ENCODE measurements around the gene RPTOR.

The RPTOR gene

GRCh38 chr17:80668375-80669148 is 123.9 kb downstream of the RPTOR start:
- DNase-seq (ENCODE audit: low spot score) = no peak

- DNase-seq (ENCODE audit: low spot score) = no peak
Observed at GRCh38 chr17:80671039-80671824, 126.6 kb downstream of the RPTOR start.

- DNase-seq (ENCODE audit: low spot score) = no peak
Observed at GRCh38 chr17:80671825-80672110, 127.1 kb downstream of the RPTOR start.

GRCh38 chr17:80673152-80673920 is 128.7 kb downstream of the RPTOR start:
- DNase-seq (ENCODE audit: low spot score) = no peak

GRCh38 chr17:80675438-80676095 is 130.9 kb downstream of the RPTOR start:
- DNase-seq (ENCODE audit: low spot score) = no peak

GRCh38 chr17:80676096-80676466 is 131.4 kb downstream of the RPTOR start:
- no peak for DNase-seq (ENCODE audit: low spot score)

- DNase-seq (ENCODE audit: low spot score) = no peak
Observed at GRCh38 chr17:80676564-80676963, 131.9 kb downstream of the RPTOR start.

GRCh38 chr17:80677214-80677756 is 132.6 kb downstream of the RPTOR start:
- DNase-seq (ENCODE audit: low spot score) = no peak

GRCh38 chr17:80679816-80680215 is 135.2 kb downstream of the RPTOR start:
- DNase-seq (ENCODE audit: low spot score) = no peak

- DNase-seq (ENCODE audit: low spot score) = no peak
Observed at GRCh38 chr17:80681215-80681614, 136.6 kb downstream of the RPTOR start.

- DNase-seq (ENCODE audit: low spot score) = no peak
Observed at GRCh38 chr17:80682372-80682771, 137.7 kb downstream of the RPTOR start.

GRCh38 chr17:80683625-80684104 is 139.0 kb downstream of the RPTOR start:
- DNase-seq (ENCODE audit: low spot score) = no peak

GRCh38 chr17:80687839-80688238 is 143.2 kb downstream of the RPTOR start:
- DNase-seq (ENCODE audit: low spot score) = no peak

GRCh38 chr17:80689129-80689619 is 144.5 kb downstream of the RPTOR start:
- DNase-seq (ENCODE audit: low spot score) = no peak

- DNase-seq (ENCODE audit: low spot score) = no peak
Observed at GRCh38 chr17:80691784-80692183, 147.1 kb downstream of the RPTOR start.

GRCh38 chr17:80692931-80693467 is 148.4 kb downstream of the RPTOR start:
- no peak for DNase-seq (ENCODE audit: low spot score)

- no peak for DNase-seq (ENCODE audit: low spot score)
Observed at GRCh38 chr17:80693511-80693910, 148.9 kb downstream of the RPTOR start.

GRCh38 chr17:80694085-80694991 is 149.7 kb downstream of the RPTOR start:
- DNase-seq (ENCODE audit: low spot score) = no peak

- no peak for DNase-seq (ENCODE audit: low spot score)
Observed at GRCh38 chr17:80694992-80695912, 150.6 kb downstream of the RPTOR start.
